GM21367 (cell line): Measurements from ENCODE around the gene CDKN2AIPNL.

Source experiments
- ATAC-seq: cut with Tn5 transposase; IDR thresholded peaks from one replicate; pipeline ENCODE4 v1.9.1; 2021; ENCODE audit not compliant: unreplicated experiment

The CDKN2AIPNL gene, protein sequence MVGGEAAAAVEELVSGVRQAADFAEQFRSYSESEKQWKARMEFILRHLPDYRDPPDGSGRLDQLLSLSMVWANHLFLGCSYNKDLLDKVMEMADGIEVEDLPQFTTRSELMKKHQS

DNA sequence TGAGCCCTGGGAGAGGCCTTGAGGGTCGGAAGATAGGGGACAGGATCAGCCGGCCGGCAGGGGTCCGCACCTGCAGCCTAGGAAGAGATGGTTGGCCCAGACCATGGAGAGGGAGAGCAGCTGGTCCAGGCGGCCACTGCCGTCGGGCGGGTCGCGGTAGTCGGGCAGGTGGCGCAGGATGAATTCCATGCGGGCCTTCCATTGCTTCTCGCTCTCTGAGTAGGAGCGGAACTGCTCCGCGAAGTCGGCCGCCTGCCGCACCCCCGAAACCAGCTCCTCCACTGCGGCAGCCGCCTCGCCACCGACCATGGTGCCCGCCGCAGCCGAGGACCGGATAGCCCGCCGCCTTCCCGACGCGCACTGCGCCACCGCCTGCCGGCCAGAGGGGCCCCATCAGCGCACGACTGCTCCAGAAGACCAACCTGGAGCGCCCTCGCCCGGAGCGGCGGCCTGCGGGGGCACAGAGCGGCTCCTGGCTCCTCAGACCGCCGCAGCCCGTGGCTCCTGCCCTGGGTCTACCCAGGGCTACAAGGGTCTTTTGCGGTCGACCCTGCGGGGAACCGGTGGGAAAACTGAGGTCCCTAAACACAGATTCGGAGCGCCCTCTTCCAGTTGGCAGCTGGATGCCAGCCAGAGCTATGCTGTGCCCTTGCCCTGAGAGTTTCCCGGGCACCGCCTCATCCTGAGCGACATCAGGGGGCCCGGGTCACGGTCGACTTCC lies at the start of gene CDKN2AIPNL:
TSS of gene CDKN2AIPNL (minus strand) at position 336 of the 721 bp plus-strand sequence. CDS start at position 309, 27 bp downstream.
- peak; percentile 93 for ATAC-seq

DNA sequence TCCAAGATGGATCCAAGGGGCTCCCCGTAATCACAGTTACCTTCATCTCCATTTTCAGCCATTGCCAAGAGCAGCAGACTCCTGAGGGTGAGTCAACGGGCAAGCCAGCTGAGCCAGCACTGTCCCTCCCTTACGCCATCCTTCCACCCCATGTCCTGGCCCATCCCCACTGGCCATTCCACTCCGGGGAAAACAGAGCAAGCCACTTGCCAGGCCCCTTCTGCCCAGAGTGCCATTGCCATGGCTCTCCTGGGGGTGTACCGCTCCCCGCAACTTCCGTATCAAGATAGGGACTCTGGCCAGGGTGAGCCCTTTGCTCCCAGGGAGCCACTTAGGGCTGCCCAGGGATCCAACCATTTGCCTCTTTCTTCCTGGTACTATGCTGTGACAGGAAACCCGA lies 48.9 kb upstream of the CDKN2AIPNL start:
- ATAC-seq = no peak

- no peak for ATAC-seq
Observed at GRCh38 chr5:134459491-134459890, 47.8 kb upstream of the CDKN2AIPNL start.

DNA sequence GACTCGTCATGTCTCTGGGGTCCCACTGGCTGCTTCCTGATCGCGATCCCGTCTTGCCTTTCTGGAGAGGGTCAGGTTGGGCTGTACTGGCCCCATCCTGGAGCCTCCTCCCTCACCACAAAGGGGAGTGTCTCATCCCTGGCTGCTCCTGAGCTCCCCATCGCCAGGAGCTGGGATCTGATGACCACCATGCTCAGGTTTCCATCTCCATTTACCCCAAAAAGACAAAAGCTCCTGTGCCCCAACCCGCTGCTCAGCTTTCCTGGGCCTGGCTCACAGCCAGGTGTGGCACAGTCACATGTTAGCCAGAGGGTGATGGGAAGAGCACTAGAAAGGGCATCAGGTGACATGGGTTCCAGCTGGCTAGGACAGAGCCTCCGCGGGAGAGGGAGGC lies 47.3 kb upstream of the CDKN2AIPNL start:
- ATAC-seq = no peak

DNA sequence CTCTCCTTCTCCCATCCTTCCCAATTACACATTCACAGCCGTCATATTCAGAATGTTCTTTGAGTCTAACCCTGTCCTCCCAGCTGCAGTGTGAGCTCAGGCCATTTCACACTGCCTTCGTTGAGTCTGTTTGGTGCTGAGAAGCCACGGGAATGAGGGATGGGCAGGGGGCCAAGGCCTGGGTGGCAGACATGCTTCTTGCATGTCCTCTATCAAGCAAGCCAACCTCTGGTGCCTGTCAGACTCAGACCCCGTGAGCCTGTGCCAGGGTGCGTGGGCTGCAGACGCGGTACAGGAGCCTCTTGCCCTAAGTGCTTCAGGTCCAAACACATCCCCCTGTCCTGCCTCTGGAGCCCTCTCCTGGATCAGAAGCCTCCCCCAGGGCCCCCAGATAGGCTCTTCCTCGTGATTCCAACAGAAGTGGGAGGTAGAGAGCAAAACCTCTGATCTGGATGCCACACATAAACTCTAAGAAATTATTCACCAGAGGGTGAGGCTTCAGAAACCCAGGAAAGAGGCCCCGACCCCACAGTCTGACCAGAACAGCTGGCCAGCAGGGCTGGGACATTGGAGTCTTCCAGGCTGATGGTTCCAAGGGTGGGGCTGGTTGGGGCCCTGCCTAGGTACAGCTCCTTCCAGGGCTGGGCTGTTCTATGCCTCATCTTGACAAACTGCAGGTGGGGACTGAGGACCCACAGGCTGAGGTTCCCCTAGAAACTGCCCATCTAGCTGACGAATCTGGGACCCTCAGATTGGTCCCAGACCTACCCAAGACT lies 46.7 kb upstream of the CDKN2AIPNL start:
- ATAC-seq = no peak

DNA sequence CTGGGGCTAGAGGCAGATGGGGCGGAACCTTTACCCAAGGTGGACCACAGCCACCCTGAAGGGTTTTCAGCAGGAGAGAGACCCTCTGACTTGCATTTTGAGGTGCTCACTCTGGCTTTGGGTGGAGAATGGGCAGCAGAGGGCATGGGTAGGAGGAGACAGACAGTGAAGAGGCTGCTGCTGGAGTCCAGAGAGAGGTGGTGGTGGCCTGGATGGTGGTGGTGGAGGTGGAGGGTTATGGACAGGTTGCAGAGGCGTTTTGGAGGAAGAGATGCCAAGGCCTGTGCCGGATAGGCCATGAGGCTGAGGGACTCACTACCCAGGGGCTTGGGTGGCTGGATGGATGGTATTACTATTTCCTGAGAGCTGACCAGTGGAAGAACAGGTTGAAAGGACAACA lies 46.1 kb upstream of the CDKN2AIPNL start:
- no peak for ATAC-seq

GRCh38 chr5:134456825-134457224 lies 45.1 kb upstream of the CDKN2AIPNL start:
- ATAC-seq = no peak

DNA sequence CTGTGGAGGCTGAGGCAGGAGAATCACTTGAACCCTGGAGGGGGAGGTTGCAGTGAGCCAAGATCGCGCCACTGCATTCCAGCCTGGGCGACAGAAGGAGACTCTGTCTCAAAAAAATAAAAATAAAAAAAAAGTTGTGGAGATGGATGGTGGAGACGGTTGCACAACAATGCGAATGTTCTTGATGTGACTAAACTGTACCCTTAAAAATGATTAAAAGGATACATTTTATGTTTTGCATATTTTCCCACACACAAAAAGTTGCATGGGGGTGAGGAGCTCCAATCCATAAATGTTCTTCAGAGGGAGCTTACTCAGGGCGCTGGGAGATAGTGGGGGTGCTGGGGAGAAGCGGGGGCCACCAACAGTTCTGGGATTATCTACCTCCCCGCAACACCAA lies 43.8 kb upstream of the CDKN2AIPNL start:
- ATAC-seq = no peak

GRCh38 chr5:134453016-134453415 lies 41.3 kb upstream of the CDKN2AIPNL start:
- no peak for ATAC-seq

DNA sequence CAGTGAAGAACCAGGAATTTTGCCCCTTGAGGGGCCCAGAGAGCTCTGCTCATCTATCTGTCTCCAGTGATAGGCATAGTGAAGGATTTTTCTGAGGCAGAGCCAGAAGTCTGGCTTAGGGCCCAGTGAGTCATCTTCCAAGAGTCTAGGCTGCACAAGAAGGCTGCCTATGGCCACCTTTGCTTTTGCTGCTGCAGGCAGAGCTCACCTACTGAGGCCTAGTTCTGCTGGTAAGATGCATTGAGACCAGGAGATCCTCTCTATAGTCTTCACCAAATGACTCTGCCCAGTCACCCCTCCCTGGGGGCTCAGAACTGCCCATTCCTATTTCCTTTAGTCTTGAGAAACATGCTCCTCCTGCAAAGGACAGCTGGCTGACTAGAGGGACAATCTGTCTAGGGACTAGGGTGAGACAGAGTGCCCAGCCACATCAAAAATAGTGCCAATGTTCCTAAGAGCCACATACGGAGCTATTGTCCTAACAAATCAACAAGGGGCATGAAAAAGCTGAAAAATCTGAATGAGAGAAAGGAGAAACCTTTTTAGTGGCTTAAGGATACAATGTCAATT lies 40.3 kb upstream of the CDKN2AIPNL start:
- ATAC-seq = no peak

DNA sequence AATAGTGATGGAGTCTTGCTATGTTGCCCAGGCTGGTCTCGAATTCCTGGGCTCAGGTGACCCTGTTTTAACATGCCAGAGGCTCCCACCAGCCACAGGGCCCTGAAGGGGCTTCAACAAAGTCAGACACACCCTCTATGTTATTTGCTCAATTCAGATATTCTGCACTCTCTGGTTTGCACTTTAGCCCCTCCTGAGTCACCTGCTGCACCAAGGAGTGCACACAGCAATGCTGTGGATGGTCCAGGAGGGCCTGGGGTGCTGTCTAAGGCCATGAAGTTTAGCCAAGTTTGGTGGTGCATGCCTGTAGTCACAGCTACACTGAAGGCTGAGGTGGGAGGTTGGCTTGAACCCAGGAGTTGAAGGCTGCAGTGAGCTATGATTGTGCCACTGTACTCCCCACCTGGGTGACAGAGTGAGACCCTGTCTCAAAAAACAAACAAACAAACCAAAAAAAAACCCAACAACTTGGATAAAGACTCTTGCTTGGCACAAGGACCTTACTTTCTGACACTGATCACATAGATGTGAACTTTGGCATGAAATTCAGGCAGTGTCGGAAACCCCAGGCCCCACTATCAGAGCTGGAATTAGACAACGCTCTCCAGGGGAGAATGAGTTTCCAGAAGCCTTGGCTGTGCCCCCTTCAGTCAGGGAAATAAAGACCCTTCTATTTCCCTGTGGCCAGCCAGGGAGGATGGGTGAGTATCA lies 39.7 kb upstream of the CDKN2AIPNL start:
- no peak for ATAC-seq

DNA sequence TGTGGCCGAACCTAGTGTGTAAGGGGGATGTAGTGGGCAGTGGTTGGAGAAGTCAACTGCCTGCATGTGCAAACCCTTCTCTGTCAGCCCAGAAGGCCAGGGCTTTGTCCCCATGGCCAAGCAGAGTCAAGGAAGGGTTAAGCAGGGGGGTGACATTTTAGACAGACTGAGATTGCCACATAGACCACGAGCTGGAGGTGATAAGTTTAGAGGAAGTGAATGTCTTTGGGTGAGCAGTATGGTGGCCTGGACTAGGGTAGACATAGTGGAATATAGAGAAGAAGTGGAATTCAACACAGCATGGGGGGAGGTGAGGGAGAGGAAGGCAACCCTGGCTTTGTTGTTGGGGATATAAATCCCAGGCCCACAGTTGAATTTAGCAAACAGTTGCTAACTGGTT lies 38.7 kb upstream of the CDKN2AIPNL start:
- no peak for ATAC-seq

DNA sequence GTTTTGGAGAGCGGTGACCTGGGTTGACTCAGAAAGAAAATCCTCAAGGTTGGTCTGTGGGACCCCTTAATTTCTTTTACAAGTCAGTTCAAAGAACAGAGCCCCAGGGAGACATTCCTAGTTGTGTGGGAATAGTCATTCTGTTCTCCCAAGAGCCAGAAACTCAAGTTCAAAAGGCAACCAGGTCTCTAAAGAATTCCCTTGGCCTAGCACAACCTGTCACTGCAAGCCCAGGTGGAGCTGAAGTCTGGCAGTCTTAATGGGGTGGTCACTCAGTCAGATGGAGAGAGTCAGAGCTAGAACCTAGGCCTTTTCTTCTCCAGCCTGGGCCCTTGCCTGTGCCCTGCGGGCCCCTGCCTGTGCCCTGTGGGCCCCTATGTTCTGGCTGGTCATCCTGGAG lies 37.5 kb upstream of the CDKN2AIPNL start:
- ATAC-seq = no peak

GRCh38 chr5:134447815-134448520 lies 36.3 kb upstream of the CDKN2AIPNL start:
- ATAC-seq = no peak

GRCh38 chr5:134446938-134447337 lies 35.3 kb upstream of the CDKN2AIPNL start:
- peak; percentile 64 for ATAC-seq

DNA sequence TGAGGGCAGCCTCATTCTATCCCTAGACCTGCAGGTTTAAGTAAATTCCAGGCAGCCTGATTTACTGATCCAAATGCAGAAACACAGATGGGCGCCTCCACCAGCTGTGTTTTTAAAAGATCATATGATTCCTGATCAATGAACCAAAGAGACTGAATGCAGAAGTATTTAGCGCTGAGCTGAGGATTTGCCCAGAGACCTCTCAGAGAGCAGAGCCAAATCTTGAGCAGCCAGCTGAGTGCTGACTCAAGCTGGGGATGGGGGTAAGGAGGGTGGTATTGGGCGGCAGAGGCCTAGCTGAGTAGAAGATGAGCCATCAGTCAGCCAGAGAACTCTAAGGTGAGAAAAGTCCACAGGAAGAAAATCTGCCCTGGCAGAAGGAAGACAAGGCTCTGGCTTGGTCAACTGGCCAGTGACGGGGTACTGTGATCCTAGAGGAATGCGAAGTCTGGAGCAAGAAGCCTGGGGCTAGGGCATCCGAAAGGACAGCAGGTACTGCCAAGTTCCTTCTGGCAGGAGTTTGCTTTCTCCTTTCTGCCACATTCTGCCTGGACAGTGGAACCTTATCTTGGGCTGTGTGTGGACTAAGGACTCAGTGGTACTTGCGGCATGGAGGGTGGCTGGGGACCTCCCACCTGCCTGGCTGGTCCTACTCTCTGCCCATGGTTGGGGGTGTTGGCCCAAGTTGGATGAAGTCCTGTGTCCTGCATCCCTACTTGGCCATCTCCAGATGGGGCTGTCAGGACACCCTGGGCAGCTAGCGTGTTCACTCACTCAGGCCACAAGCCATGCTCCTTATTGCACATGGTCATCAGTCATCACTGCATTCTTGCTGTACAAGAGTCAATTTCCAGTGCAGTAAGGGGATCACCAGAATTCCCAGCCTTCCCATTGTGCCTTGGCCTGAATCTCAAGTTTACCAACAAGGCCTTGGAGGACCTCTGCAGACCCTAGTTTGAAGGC lies 34.5 kb upstream of the CDKN2AIPNL start:
- no peak for ATAC-seq

- no peak for ATAC-seq
Observed at GRCh38 chr5:134444941-134445471, 33.3 kb upstream of the CDKN2AIPNL start.

GRCh38 chr5:134440201-134440755 lies 28.6 kb upstream of the CDKN2AIPNL start:
- ATAC-seq = no peak

- no peak for ATAC-seq
Observed at GRCh38 chr5:134439210-134439654, 27.6 kb upstream of the CDKN2AIPNL start.
